ENCODE results near the gene TOLLIP. TPM values are rescaled to one million over a fixed set of nuclear protein-coding genes. Genes with fewer than 3 reads are reported as not detected.
A peak's percentile ranks its signal among the peaks of the same experiment; 100 is the strongest.

TOLLIP gene
- total RNA-seq, 5 donors from 2014 or later (not counting 1 experiment from before 2014, with no cell fraction given): 44.4 to 54.1 (median 50.8) TPM

DNA sequence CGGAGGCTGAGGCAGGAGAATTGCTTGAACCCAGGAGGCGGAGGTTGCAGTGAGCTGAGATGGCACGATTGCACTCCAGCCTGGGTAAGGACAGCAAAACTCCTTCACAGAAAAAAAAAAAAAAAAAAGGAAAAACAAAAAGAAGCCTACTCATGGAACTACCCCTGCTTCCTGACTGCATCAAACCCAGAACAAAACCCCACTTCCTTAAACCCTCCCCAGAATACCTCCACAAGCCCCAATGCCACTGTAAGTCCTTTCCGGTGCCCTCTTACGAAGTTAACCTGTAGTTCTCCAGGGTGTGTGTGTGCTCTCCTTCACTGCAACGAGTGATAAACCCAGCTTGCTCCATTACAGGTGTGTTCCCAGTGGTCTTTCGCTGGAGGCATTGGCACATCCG is 8.6 kb upstream of the TOLLIP start:
- ChIA-PET CTCF (no interaction called here), POLR2A (no interaction called here)
- H3K9me3 Mint-ChIP-seq: no peaks in the 10 kb centered on the region
- Histone ChIP-seq H3K9me3 (no peaks in the 10 kb centered on the region), H3K4me1 (ENCODE audit: control insufficient read depth in 1 of 2, extremely low read depth in 1 of 2, insufficient read depth in 2 of 2, low read length in 2 of 2) (no peaks in the 10 kb centered on the region), H3K27ac (ENCODE audit: low read length) (no peak overlapping the region), H3K4me3 (ENCODE audit: control insufficient read depth in 1 of 2, extremely low read depth in 1 of 2, low read length in 1 of 2) (no peak overlapping the region), H3K27me3 (replicated peaks in 1 of 2; ENCODE audit: control insufficient read depth in 2 of 2, extremely low read depth in 1 of 2, insufficient read depth in 2 of 2, low read length in 1 of 2) (peaks cover 0 to 20% of the 10 kb centered on the region in 2 experiments), H3K36me3 (ENCODE audit: control insufficient read depth in 2 of 2, extremely low read depth in 1 of 2, insufficient read depth in 1 of 2, low read length in 1 of 2) (no peaks in the 10 kb centered on the region)
- no peak for DNase-seq
- H3K4me1 Mint-ChIP-seq: no peaks in the 10 kb centered on the region
- H3K4me3 Mint-ChIP-seq: no peak overlapping the region
- 61% methylated on average over 5 of the region's 8 CpGs for WGBS (ENCODE audit: insufficient coverage)
- no peak for ATAC-seq (replicated peaks in 1 of 4)
- peaks cover 16 to 20% of the 10 kb centered on the region in 2 donors for H3K27me3 Mint-ChIP-seq
- H3K27ac Mint-ChIP-seq: no peak overlapping the region
- no peaks in the 10 kb centered on the region for H3K36me3 Mint-ChIP-seq

DNA sequence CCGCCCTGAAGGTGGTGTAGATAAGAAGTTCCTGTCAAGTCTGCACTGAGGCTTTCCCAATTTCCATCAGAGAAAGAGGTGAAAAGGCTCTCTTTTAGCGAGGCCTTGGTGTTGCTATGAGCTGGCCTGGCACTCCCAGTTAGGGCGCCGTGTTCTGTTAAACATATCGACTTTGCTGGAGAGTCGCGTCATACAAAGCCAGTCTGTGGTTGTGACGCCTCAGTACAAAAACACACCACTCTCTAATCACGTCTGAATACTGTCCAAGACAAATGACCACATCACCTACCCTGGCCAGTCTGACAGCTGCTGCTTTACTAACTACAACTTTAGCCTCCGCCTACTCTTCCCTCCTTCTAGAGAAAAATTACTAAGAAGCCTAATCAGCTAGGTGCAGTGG is 8.0 kb upstream of the TOLLIP start:
- Mint-ChIP-seq H3K27me3 (peaks cover 16 to 17% of the 10 kb centered on the region in 2 donors), H3K4me1 (no peaks in the 10 kb centered on the region), H3K4me3 (no peak overlapping the region), H3K36me3 (no peaks in the 10 kb centered on the region), H3K9me3 (no peaks in the 10 kb centered on the region), H3K27ac (no peak overlapping the region)
- no peaks in the 10 kb centered on the region for H3K36me3 ChIP-seq (ENCODE audit: control insufficient read depth in 2 of 2, extremely low read depth in 1 of 2, insufficient read depth in 1 of 2, low read length in 1 of 2)
- no peak overlapping the region for H3K27ac ChIP-seq (ENCODE audit: low read length)
- no peaks in the 10 kb centered on the region for H3K9me3 ChIP-seq
- no peak for DNase-seq
- H3K4me3 ChIP-seq (ENCODE audit: control insufficient read depth in 1 of 2, extremely low read depth in 1 of 2, low read length in 1 of 2): no peak overlapping the region
- H3K4me1 ChIP-seq (ENCODE audit: control insufficient read depth in 1 of 2, extremely low read depth in 1 of 2, insufficient read depth in 2 of 2, low read length in 2 of 2): no peaks in the 10 kb centered on the region
- 94% methylated on average over 9 of the region's 10 CpGs for WGBS (ENCODE audit: insufficient coverage)
- no peak for ATAC-seq (replicated peaks in 1 of 4)
- POLR2A ChIA-PET: no interaction called here
- CTCF ChIA-PET: no interaction called here
- H3K27me3 ChIP-seq (replicated peaks in 1 of 2; ENCODE audit: control insufficient read depth in 2 of 2, extremely low read depth in 1 of 2, insufficient read depth in 2 of 2, low read length in 1 of 2): peaks cover 0 to 19% of the 10 kb centered on the region in 2 experiments

DNA sequence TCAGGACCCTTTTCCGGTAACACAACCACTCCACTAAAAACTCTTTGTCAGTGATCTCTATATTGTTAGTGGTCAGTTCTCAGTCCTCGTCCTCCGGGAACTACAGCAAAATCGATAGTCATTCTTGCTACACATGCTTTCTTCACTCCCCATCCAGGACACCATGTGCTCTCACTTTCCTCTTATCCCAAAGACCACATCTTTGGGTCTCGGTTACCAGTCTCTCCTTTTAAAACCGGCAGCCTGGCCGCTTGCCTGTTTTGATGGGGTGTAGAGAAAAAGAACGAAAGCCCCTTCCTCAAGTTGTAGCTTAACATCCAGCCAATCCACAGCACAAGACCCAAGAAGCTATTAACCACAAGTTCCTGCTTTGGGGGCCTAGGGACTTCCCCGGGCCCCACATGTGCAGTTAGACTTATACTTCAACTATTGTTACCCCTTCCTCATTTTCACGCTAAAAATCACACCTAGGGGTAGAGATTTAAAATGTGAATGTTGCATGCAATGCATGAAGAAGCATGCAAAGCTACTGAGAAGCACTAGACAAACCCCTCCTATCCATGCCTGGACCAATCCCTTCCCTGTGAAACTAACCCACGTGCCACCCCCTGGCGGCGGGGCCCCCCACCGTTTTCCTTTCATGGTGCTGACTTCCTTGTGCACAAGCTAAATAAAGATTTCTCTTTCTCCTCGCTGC is 1.5 kb upstream of the TOLLIP start:
- peak; percentile 27 to 75 (median 62) for DNase-seq
- Histone ChIP-seq H3K27me3 (replicated peaks in 1 of 2; ENCODE audit: control insufficient read depth in 2 of 2, extremely low read depth in 1 of 2, insufficient read depth in 2 of 2, low read length in 1 of 2) (no peaks in the 10 kb centered on the region), H3K4me1 (ENCODE audit: control insufficient read depth in 1 of 2, extremely low read depth in 1 of 2, insufficient read depth in 2 of 2, low read length in 2 of 2) (peaks cover 11 to 50% of the 10 kb centered on the region in 2 experiments), H3K4me3 (ENCODE audit: control insufficient read depth in 1 of 2, extremely low read depth in 1 of 2, low read length in 1 of 2) (peak overlapping the region in 1 of 2 donors; percentile 87), H3K27ac (ENCODE audit: low read length) (peak overlapping the region; percentile 96), H3K36me3 (ENCODE audit: control insufficient read depth in 2 of 2, extremely low read depth in 1 of 2, insufficient read depth in 1 of 2, low read length in 1 of 2) (peaks cover 0 to 2% of the 10 kb centered on the region in 2 donors), H3K9me3 (no peaks in the 10 kb centered on the region)
- peaks cover 38 to 43% (median 39%) of the 10 kb centered on the region in 3 donors for H3K4me1 Mint-ChIP-seq
- peaks cover 3 to 5% of the 10 kb centered on the region in 2 donors for H3K27me3 Mint-ChIP-seq
- WGBS (ENCODE audit: insufficient coverage): 13% methylated on average over 7 of the region's 15 CpGs
- peak in 3 of 4 experiments; percentile 15 to 26 (median 25) for ATAC-seq (replicated peaks in 1 of 4)
- CTCF ChIA-PET: no interaction called here
- H3K27ac Mint-ChIP-seq: peak overlapping the region; percentile 88 to 92
- H3K4me3 Mint-ChIP-seq: peak overlapping the region; percentile 85 to 89 (median 88)
- H3K36me3 Mint-ChIP-seq: no peaks in the 10 kb centered on the region
- POLR2A ChIA-PET: interaction anchor here in 1 of 2 donors (0.5 to 1.0 kb wide), 3 partner anchors 28 to 492 kb away, joined by 3 to 5 read pairs (median 3); partner anchors contain the start of gene PNPLA2
- H3K9me3 Mint-ChIP-seq: peaks cover 0 to 4% (median 0%) of the 10 kb centered on the region in 3 donors

DNA sequence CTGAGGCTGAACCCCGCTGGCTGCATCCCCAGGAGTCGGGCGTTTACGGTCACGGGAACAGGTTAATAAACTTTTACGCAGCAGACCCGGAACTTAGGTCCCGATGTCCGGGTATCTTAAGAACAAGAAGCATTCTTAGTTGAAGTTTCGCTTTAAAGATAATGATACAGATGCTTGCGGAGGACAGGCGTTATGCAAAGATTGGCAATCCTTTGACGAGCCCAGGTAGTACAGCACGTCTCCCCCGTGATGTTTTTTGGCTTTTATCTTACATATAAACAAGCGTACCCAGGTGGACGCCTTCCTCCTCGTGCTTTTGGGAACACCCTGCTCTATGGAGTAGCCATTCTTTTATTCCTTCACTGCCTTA is 871 bp upstream of the TOLLIP start:
- ATAC-seq (replicated peaks in 1 of 4): no peak
- Mint-ChIP-seq H3K27ac (peak overlapping the region; percentile 88 to 92), H3K27me3 (peaks cover 2% of the 10 kb centered on the region in 2 donors), H3K4me1 (peaks cover 43 to 45% (median 44%) of the 10 kb centered on the region in 3 donors), H3K4me3 (peak overlapping the region; percentile 85 to 89 (median 88)), H3K36me3 (no peaks in the 10 kb centered on the region), H3K9me3 (peaks cover 0 to 4% (median 0%) of the 10 kb centered on the region in 3 donors)
- peak overlapping the region; percentile 96 for H3K27ac ChIP-seq (ENCODE audit: low read length)
- 69% methylated on average over 14 of the region's 18 CpGs for WGBS (ENCODE audit: insufficient coverage)
- peaks cover 11 to 55% of the 10 kb centered on the region in 2 experiments for H3K4me1 ChIP-seq (ENCODE audit: control insufficient read depth in 1 of 2, extremely low read depth in 1 of 2, insufficient read depth in 2 of 2, low read length in 2 of 2)
- ChIA-PET CTCF (no interaction called here), POLR2A (interaction anchor here (0.7 to 1.2 kb wide), 3 partner anchors 29 to 283 kb away, joined by 3 read pairs; no protein-coding TSS in a partner anchor)
- no peaks in the 10 kb centered on the region for H3K27me3 ChIP-seq (replicated peaks in 1 of 2; ENCODE audit: control insufficient read depth in 2 of 2, extremely low read depth in 1 of 2, insufficient read depth in 2 of 2, low read length in 1 of 2)
- H3K4me3 ChIP-seq (ENCODE audit: control insufficient read depth in 1 of 2, extremely low read depth in 1 of 2, low read length in 1 of 2): peak overlapping the region; percentile 62 to 87
- peak in 1 of 35 experiments; percentile 44 for DNase-seq
- no peaks in the 10 kb centered on the region for H3K9me3 ChIP-seq
- peaks cover 0 to 7% of the 10 kb centered on the region in 2 donors for H3K36me3 ChIP-seq (ENCODE audit: control insufficient read depth in 2 of 2, extremely low read depth in 1 of 2, insufficient read depth in 1 of 2, low read length in 1 of 2)

- ATAC-seq (replicated peaks in 1 of 4) (peak in 2 of 4 experiments; percentile 29 to 36), DNase-seq (peak in 2 of 35 experiments; percentile 12 to 19)
- POLR2A ChIA-PET: interaction anchor here (0.7 to 1.2 kb wide), 2 partner anchors 46 to 74 kb away, joined by 3 read pairs; no protein-coding TSS in a partner anchor
- Histone ChIP-seq H3K36me3 (ENCODE audit: control insufficient read depth in 2 of 2, extremely low read depth in 1 of 2, insufficient read depth in 1 of 2, low read length in 1 of 2) (peaks cover 0 to 12% of the 10 kb centered on the region in 2 donors), H3K4me3 (ENCODE audit: control insufficient read depth in 1 of 2, extremely low read depth in 1 of 2, low read length in 1 of 2) (peak overlapping the region; percentile 63 to 65), H3K9me3 (no peaks in the 10 kb centered on the region), H3K27me3 (replicated peaks in 1 of 2; ENCODE audit: control insufficient read depth in 2 of 2, extremely low read depth in 1 of 2, insufficient read depth in 2 of 2, low read length in 1 of 2) (no peaks in the 10 kb centered on the region), H3K4me1 (ENCODE audit: control insufficient read depth in 1 of 2, extremely low read depth in 1 of 2, insufficient read depth in 2 of 2, low read length in 2 of 2) (peaks cover 11 to 55% of the 10 kb centered on the region in 2 experiments), H3K27ac (ENCODE audit: low read length) (peak overlapping the region; percentile 6)
- peaks cover 55 to 58% (median 56%) of the 10 kb centered on the region in 3 donors for H3K4me1 Mint-ChIP-seq
- peak overlapping the region; percentile 71 to 89 (median 72) for H3K4me3 Mint-ChIP-seq
- CTCF ChIA-PET: no interaction called here
- peaks cover 0 to 4% (median 0%) of the 10 kb centered on the region in 3 donors for H3K9me3 Mint-ChIP-seq
- H3K36me3 Mint-ChIP-seq: peaks cover 3% of the 10 kb centered on the region
- peak overlapping the region in 1 of 2 donors; percentile 44 for H3K27ac Mint-ChIP-seq
- 6% methylated on average over 58 of the region's 58 CpGs for WGBS (ENCODE audit: insufficient coverage)
- no peaks in the 10 kb centered on the region for H3K27me3 Mint-ChIP-seq
Observed at GRCh38 chr11:1308743-1309497, 512 bp downstream of the TOLLIP start.

All from T-cell (primary cell).